Lung (tissue), 16 donors: ENCODE measurements around the gene MFSD1. TPM values are rescaled to one million over a fixed set of nuclear protein-coding genes. Genes with fewer than 3 reads are reported as not detected.

Experiments
- ATAC-seq: fragments of 200-7000 bp; cut with Tn5 transposase; one replicate; pipeline ENCODE4 v1.9.1; 2020; ENCODE audit warnings: moderate number of reproducible peaks; ENCODE audit not compliant: insufficient read depth, low FRiP score
- DNase-seq, 3 donors: peaks; one replicate each; pipeline ENCODE4 v3.0.0-alpha.2; 2013 to 2017
- H3K27ac ChIP-seq, 2 donors: one replicate each; pipeline ENCODE4 v1.5.1; 2013; ENCODE audit warnings: mild to moderate bottlenecking in 2 of 2, moderate library complexity in 2 of 2, control low read depth in 1 of 2, inconsistent platforms in 1 of 2, low read depth in 1 of 2, low read length in 1 of 2
- H3K27me3 ChIP-seq, 3 donors: one replicate each; pipeline ENCODE4 v1.5.1; 2013; ENCODE audit warnings: low read length in 2 of 3; ENCODE audit not compliant: control insufficient read depth in 3 of 3, insufficient read depth in 3 of 3
- H3K36me3 ChIP-seq, 4 donors: one replicate each; pipeline ENCODE4 v1.5.1; 2013; ENCODE audit warnings: low read length in 4 of 4, mild to moderate bottlenecking in 1 of 4, moderate library complexity in 1 of 4; ENCODE audit not compliant: control insufficient read depth in 4 of 4, insufficient read depth in 4 of 4
- H3K4me1 ChIP-seq, 5 donors: one replicate each; pipeline ENCODE4 v1.5.1; 2013; ENCODE audit warnings: low read length in 5 of 5, mild to moderate bottlenecking in 2 of 5, moderate library complexity in 1 of 5; ENCODE audit not compliant: control insufficient read depth in 5 of 5, insufficient read depth in 5 of 5
- H3K4me3 ChIP-seq: one replicate; pipeline ENCODE4 v1.5.1; 2013; ENCODE audit warnings: mild to moderate bottlenecking, control low read depth, moderate library complexity
- H3K9ac ChIP-seq, 2 donors: one replicate each; pipeline ENCODE4 v1.5.1; 2013; ENCODE audit warnings: low read length in 2 of 2, control low read depth in 1 of 2; ENCODE audit not compliant: insufficient read depth in 1 of 2
- H3K9me3 ChIP-seq, 4 donors: one replicate each; pipeline ENCODE4 v1.5.1; 2013; ENCODE audit warnings: low read length in 3 of 4, mild to moderate bottlenecking in 1 of 4, moderate library complexity in 1 of 4; ENCODE audit not compliant: control insufficient read depth in 4 of 4, insufficient read depth in 3 of 4
- WGBS, 2 donors: extraction: QIAGEN DNeasy Blood & Tissue Kit; methylation state at CpG; one replicate each; pipeline ENCODE4 v1.1.7; 2013; 5-methylcytosine and 5-hydroxymethylcytosine counted together
- long read RNA-seq, 5 donors: transcript quantifications; one replicate each; lab custom pipeline, GENCODE V29; 2026
- polyA plus RNA-seq, 2 donors: library from polyadenylated mRNA; stranded (reverse); fragments of 200-250 nt; gene quantifications; one replicate each; pipeline ENCODE4 v1.2.1, GENCODE V29; 2013
- total RNA-seq, 2 donors: library from RNA; depleted of rRNA in 1 of 2; stranded (reverse); fragments of >200 nt in 1 of 2; gene quantifications; one replicate each; pipeline ENCODE4 v1.2.1, GENCODE V29; 2014 to 2021
- TF ChIP-seq, protein P1 (sequence below): IDR thresholded peaks from 2 replicates; pipeline ENCODE4 v1.5.1; 2012; ENCODE audit warnings: mild to moderate bottlenecking; ENCODE audit errors: control extremely low read depth, extremely low read depth
- donor health status: control.
- donor health status: control.
- donor health status: Bipolar disorder and iron deficiency.
- donor health status: healthy.
- donor health status: DM: yes; HTN: yes; CAD: no.

The MFSD1 gene, protein sequence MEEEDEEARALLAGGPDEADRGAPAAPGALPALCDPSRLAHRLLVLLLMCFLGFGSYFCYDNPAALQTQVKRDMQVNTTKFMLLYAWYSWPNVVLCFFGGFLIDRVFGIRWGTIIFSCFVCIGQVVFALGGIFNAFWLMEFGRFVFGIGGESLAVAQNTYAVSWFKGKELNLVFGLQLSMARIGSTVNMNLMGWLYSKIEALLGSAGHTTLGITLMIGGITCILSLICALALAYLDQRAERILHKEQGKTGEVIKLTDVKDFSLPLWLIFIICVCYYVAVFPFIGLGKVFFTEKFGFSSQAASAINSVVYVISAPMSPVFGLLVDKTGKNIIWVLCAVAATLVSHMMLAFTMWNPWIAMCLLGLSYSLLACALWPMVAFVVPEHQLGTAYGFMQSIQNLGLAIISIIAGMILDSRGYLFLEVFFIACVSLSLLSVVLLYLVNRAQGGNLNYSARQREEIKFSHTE
- total RNA-seq (10 to 100 TPM; 92.0 to 94.7 TPM), polyA plus RNA-seq (100 to 1,000 TPM in 1 of 2 donors, 10 to 100 TPM in 1; 25.8 to 143 TPM)
- long read RNA-seq, donor 1, transcript MFSD1-203 (16 exons, 2,423 nt): major isoform, 15 of 19 reads
- long read RNA-seq, donor 1, partial matches to known transcripts: 0 of 19 reads
- long read RNA-seq, donor 1, other reads (novel, unspliced or antisense): 0 of 19 reads
- long read RNA-seq, donor 2, partial matches to known transcripts: 0 of 4 reads
- long read RNA-seq, donor 2, other reads (novel, unspliced or antisense): 0 of 4 reads
- long read RNA-seq, donor 3, partial matches to known transcripts: 0 of 4 reads
- long read RNA-seq, donor 3, other reads (novel, unspliced or antisense): 0 of 4 reads
- long read RNA-seq, donor 4, partial matches to known transcripts: 6 of 9 reads
- long read RNA-seq, donor 4, other reads (novel, unspliced or antisense): 0 of 9 reads
- long read RNA-seq, donor 5, transcript MFSD1-203 (16 exons, 2,423 nt): major isoform, 10 of 17 reads
- long read RNA-seq, donor 5, partial matches to known transcripts: 0 of 17 reads
- long read RNA-seq, donor 5, other reads (novel, unspliced or antisense): 0 of 17 reads

DNA sequence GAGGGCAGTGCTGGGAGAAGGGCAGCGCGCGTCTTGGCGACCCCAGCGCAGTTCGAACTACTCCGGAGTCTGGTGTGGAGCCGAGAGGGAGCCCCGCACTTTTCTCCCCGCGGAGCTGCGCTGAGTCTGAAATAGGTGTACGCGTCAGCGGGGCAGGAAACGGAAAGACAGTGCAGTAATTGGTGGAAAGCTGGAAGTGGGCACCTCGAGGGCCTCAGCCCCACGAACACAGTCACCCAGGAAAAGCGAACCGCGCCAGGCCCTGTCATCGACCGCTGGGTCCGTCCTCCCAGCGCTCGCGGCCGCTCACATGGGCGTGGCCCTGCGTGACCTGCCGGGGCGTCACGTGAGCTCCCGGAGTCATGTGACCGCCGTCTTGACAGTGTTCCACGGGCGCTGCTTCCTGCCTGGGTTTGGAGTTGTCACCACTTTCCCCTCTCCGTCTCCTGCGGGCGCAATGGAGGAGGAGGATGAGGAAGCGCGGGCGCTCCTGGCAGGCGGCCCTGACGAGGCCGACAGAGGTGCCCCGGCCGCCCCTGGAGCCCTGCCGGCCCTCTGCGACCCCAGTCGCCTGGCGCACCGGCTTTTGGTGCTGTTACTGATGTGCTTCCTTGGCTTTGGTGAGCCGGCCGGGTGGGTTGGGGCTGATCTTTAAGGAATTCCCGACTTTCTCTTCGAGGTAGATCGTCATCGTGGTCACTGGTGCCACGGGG, at the start of gene MFSD1:
TSS of gene MFSD1 (plus strand) at position 359 of the 713 bp plus-strand sequence. CDS start at position 458, 99 bp downstream.
- WGBS, 2 donors: 0 to 1% methylated on average over 46 to 61 of the region's 61 CpGs
- TF ChIP-seq, protein P1, sequence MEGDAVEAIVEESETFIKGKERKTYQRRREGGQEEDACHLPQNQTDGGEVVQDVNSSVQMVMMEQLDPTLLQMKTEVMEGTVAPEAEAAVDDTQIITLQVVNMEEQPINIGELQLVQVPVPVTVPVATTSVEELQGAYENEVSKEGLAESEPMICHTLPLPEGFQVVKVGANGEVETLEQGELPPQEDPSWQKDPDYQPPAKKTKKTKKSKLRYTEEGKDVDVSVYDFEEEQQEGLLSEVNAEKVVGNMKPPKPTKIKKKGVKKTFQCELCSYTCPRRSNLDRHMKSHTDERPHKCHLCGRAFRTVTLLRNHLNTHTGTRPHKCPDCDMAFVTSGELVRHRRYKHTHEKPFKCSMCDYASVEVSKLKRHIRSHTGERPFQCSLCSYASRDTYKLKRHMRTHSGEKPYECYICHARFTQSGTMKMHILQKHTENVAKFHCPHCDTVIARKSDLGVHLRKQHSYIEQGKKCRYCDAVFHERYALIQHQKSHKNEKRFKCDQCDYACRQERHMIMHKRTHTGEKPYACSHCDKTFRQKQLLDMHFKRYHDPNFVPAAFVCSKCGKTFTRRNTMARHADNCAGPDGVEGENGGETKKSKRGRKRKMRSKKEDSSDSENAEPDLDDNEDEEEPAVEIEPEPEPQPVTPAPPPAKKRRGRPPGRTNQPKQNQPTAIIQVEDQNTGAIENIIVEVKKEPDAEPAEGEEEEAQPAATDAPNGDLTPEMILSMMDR: no peak

DNA sequence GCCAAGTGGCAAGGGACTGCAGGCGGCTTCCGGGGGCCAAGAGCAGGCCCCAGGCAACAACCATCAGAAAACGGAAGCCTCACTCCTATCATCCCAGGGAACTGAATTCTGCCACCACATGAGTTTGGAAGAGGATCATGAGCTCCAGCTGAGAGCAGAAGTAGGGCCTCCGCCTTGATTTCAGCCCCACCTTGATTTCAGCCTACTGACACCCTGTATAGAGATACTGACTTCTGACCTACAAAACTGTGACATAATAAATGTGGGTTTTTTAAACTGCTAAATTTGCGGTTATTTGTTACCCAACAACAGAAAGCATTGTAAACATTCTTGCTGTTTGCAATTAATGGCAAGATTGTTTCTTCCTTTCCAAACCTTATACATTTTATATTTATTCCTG, 48.0 kb upstream of the MFSD1 start:
- H3K36me3 ChIP-seq: peaks cover 0 to 8% (median 5%) of the 10 kb centered on the region in 4 donors

More for the DNA sequence above, at the start of gene MFSD1:
- Histone ChIP-seq H3K9ac (peak within 1 kb of the TSS; percentile 65 to 85), H3K27ac (peak within 1 kb of the TSS; percentile 85 to 96), H3K36me3 (peaks cover 0 to 5% (median 3%) of the 10 kb centered on the region in 4 donors), H3K27me3 (no peaks in the 10 kb centered on the region), H3K9me3 (no peaks in the 10 kb centered on the region), H3K4me1 (peaks cover 3 to 25% (median 8%) of the 10 kb centered on the region in 5 donors), H3K4me3 (peak within 1 kb of the TSS; percentile 91)
- peak; percentile 97 for ATAC-seq
- peak; percentile 93 to 96 (median 94) for DNase-seq

DNA sequence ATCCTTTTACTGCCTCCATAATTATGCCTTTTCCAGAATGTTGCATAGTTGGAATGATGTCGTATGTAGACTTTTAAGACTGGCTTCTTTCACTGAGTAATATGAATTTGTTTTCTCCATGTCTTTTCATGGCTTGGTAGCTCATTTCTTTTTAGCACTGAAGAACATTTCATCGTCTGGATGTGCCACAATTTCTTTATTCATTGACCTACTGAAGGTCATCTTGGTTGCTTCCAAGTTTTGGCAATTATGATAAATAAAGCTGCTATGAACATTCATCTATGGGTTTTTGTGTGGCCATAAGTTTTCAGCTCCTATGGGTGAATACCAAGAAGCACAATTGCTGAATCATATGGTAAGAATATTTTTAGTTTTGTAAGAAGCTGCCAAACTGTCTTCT, 46.4 kb upstream of the MFSD1 start:
- Histone ChIP-seq H3K27me3 (no peaks in the 10 kb centered on the region), H3K9me3 (no peaks in the 10 kb centered on the region), H3K36me3 (peaks cover 0 to 8% (median 3%) of the 10 kb centered on the region in 4 donors), H3K4me3 (no peak overlapping the region), H3K27ac (no peak overlapping the region), H3K4me1 (peaks cover 0 to 15% (median 0%) of the 10 kb centered on the region in 5 donors), H3K9ac (no peak overlapping the region)
- DNase-seq (peak in 1 of 3 donors; percentile 49), ATAC-seq (no peak)
- TF ChIP-seq, protein P1: no peak
- WGBS, 2 donors: 82 to 84% methylated on average over 2 of the region's 2 CpGs

More for the DNA sequence above, 48.0 kb upstream of the MFSD1 start:
- ATAC-seq (no peak), DNase-seq (no peak)
- Histone ChIP-seq H3K27me3 (no peaks in the 10 kb centered on the region), H3K4me1 (peaks cover 0 to 15% (median 0%) of the 10 kb centered on the region in 5 donors), H3K27ac (no peak overlapping the region), H3K4me3 (no peak overlapping the region), H3K9me3 (no peaks in the 10 kb centered on the region), H3K9ac (no peak overlapping the region)
- TF ChIP-seq, protein P1: no peak
- 91 to 92% methylated on average over 5 of the region's 5 CpGs for WGBS, 2 donors
